Erythroblast (primary cell): ENCODE measurements around the gene ACTN1.

Source experiments
- GATA1 ChIP-seq: IDR thresholded peaks from 2 replicates; pipeline ENCODE4 v1.6.1; 2011; ENCODE audit warnings: low read depth, mild to moderate bottlenecking, control low read depth, low read length, moderate library complexity
- POLR2A ChIP-seq: IDR thresholded peaks from 2 replicates; pipeline ENCODE4 v1.6.1; 2011; ENCODE audit warnings: mild to moderate bottlenecking, low read length

- TF ChIP-seq POLR2A (no peak), GATA1 (no peak)
Observed at GRCh38 chr14:68894802-68895703, 84.0 kb downstream of the ACTN1 start.
